HG03095 (cell line): ENCODE results near the gene BMP8A.

ENCODE experiments used
- ATAC-seq: cut with Tn5 transposase; IDR thresholded peaks from one replicate; pipeline ENCODE4 v1.9.1; 2021; ENCODE audit warnings: moderate library complexity; ENCODE audit not compliant: unreplicated experiment

The BMP8A gene

GRCh38 chr1:39566441-39567137 is 75.2 kb downstream of the BMP8A start:
- no peak for ATAC-seq

DNA sequence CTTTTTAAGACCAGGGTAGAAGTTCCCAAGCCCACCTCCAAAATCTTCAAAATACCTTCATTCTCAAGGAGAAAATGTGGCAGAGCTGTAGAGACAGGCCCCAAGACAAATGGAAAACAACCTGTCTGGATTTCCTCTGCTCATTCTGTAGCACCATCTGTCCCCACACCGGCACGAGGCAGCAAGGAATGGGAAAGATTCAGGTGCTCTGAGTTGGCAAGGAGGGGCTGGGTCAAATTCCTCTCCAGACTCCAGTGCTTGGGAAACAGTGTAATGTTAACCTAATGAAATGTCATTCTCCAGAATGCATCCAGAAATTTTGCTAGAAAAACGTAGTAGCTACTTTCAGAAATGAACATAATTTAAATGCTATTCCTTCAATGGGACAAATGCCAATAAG is 75.9 kb downstream of the BMP8A start:
- no peak for ATAC-seq

- ATAC-seq, result no peak
Measured at GRCh38 chr1:39568208-39568607, 76.8 kb downstream of the BMP8A start.

- no peak for ATAC-seq
Measured at GRCh38 chr1:39569034-39569433, 77.6 kb downstream of the BMP8A start.

GRCh38 chr1:39570477-39571177 is 79.2 kb downstream of the BMP8A start:
- no peak for ATAC-seq

GRCh38 chr1:39571178-39571483 is 79.7 kb downstream of the BMP8A start:
- no peak for ATAC-seq

GRCh38 chr1:39572379-39573096 is 81.1 kb downstream of the BMP8A start:
- ATAC-seq, result no peak

- no peak for ATAC-seq
Measured at GRCh38 chr1:39573097-39573465, 81.6 kb downstream of the BMP8A start.

- no peak for ATAC-seq
Measured at GRCh38 chr1:39573736-39574624, 82.5 kb downstream of the BMP8A start.

- no peak for ATAC-seq
Measured at GRCh38 chr1:39574646-39575045, 83.2 kb downstream of the BMP8A start.
